GM10266 (cell line): ENCODE measurements around the gene ADSL.

Experiments
- DNase-seq: peaks from one replicate; pipeline ENCODE4 v3.0.0; 2012; ENCODE audit errors: extremely low spot score
- CTCF ChIP-seq: IDR thresholded peaks from 2 replicates; pipeline ENCODE4 v1.5.1; 2012; ENCODE audit warnings: mild to moderate bottlenecking, low read depth; ENCODE audit not compliant: control insufficient read depth, insufficient read depth; ENCODE audit errors: missing control alignments

Gene ADSL

GRCh38 chr22:40417881-40418280, 71.6 kb downstream of the ADSL start:
- TF ChIP-seq CTCF, result no peak
- DNase-seq, result no peak

GRCh38 chr22:40418366-40419201, 72.3 kb downstream of the ADSL start:
- TF ChIP-seq CTCF, result no peak
- DNase-seq, result no peak

DNA sequence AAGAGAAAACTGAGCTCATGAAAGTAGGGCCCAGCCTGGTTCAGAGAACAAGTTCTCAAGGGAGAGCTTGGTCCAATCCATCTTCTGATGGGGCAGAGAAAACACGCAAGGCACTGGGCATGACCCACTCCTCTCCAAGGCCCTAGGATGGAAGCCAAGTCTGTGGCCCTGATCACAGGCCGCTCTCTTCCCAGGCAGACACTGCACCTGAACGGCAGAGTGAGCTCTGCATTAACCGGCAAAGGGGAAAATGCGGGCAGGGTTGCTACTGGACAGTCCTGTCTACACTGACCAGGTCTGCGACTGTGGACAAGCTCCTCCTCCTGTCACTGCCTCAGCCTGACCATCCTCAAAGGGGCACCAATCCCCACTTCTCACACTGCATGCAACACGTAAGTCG, 73.4 kb downstream of the ADSL start:
- DNase-seq, result no peak
- no peak for TF ChIP-seq CTCF

- TF ChIP-seq CTCF, result no peak
- DNase-seq, result no peak
These were observed 74.2 kb downstream of the ADSL start for GRCh38 chr22:40420341-40421081.

DNA sequence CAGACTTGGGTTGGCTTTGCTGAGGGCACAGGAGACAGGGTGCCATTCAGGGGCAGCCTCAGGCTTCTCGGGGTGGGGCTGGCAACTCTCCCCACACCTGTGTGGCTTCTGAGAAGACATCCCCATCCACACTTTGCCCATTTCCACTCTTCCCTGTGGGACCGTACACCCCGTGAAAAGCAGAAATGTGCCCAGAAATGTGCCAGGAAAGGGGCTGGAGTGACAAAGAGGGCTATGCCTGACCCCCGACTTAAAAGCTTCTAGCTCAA, 74.7 kb downstream of the ADSL start:
- TF ChIP-seq CTCF, result no peak
- DNase-seq, result no peak

- no peak for TF ChIP-seq CTCF
- no peak for DNase-seq
These were observed 75.6 kb downstream of the ADSL start for GRCh38 chr22:40421941-40422340.
